KMS-11 (cell line): ENCODE measurements around the gene CASQ1.

Source experiments
- H2AFZ ChIP-seq: fragments of 200-600 bp; sonication (generic); 2 replicates; pipeline ENCODE4 v1.6.1; 2016; ENCODE audit warnings: antibody characterized with exemption, mixed run types, low read depth
- H3K27ac ChIP-seq: fragments of 200-600 bp; sonication (generic); 2 replicates; pipeline ENCODE4 v1.6.1; 2016; ENCODE audit warnings: mild to moderate bottlenecking, mixed run types
- H3K27me3 ChIP-seq: fragments of 200-600 bp; sonication (generic); 2 replicates; pipeline ENCODE4 v1.6.1; 2017; ENCODE audit warnings: mild to moderate bottlenecking, low read depth, mixed run types, moderate library complexity; ENCODE audit not compliant: insufficient read depth
- H3K36me3 ChIP-seq: fragments of 200-600 bp; sonication (generic); 2 replicates; pipeline ENCODE4 v1.6.1; 2017; ENCODE audit warnings: mild to moderate bottlenecking, mixed run types; ENCODE audit not compliant: insufficient read depth
- H3K4me1 ChIP-seq: fragments of 200-600 bp; sonication (generic); 2 replicates; pipeline ENCODE4 v1.6.1; 2016; ENCODE audit warnings: mild to moderate bottlenecking, low read depth, mixed run types; ENCODE audit not compliant: poor library complexity, severe bottlenecking
- H3K4me2 ChIP-seq: fragments of 200-600 bp; sonication (generic); 2 replicates; pipeline ENCODE4 v1.7.0; 2016; ENCODE audit warnings: mild to moderate bottlenecking, mixed run types
- H3K4me3 ChIP-seq: fragments of 200-600 bp; sonication (generic); IDR thresholded peaks from 2 replicates; pipeline ENCODE4 v1.6.1; 2017; ENCODE audit warnings: low read depth, low read length, mixed read lengths; ENCODE audit not compliant: insufficient read depth
- H3K79me2 ChIP-seq: fragments of 200-600 bp; sonication (generic); 2 replicates; pipeline ENCODE4 v1.6.1; 2016; ENCODE audit warnings: low read depth, mixed run types; ENCODE audit not compliant: insufficient read depth
- H3K9ac ChIP-seq: fragments of 200-600 bp; sonication (generic); 2 replicates; pipeline ENCODE4 v1.6.1; 2016; ENCODE audit warnings: mild to moderate bottlenecking, mixed run types
- H4K20me1 ChIP-seq: fragments of 200-600 bp; sonication (generic); 2 replicates; pipeline ENCODE4 v1.6.1; 2016; ENCODE audit warnings: mild to moderate bottlenecking, mixed run types; ENCODE audit not compliant: insufficient read depth
- TF ChIP-seq, protein P1 (sequence below): fragments of 200-600 bp; sonication (generic); conservative IDR thresholded peaks from 2 replicates; pipeline ENCODE4 v1.6.1; 2017; ENCODE audit warnings: low read depth, mild to moderate bottlenecking, antibody characterized with exemption, low read length, moderate library complexity, mixed read lengths

CASQ1 gene

DNA sequence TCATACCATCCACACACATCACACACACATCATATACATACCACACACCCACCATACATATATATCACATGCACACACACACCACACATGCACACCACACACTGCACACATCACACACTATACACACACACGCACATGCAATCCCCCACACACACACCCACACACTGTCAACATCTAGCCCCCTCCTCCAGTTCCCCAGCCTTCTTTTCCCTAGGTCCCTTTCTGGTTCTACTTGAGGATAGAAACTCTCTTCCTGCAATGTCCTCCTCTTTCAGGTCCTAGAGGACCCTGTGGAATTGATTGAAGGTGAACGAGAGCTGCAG is 4.3 kb downstream of the CASQ1 start:
- Histone ChIP-seq H3K27ac (no peak overlapping the region), H3K79me2 (no peaks in the 10 kb centered on the region), H3K36me3 (no peaks in the 10 kb centered on the region), H4K20me1 (no peaks in the 10 kb centered on the region), H3K4me2 (no peak overlapping the region), H3K4me3 (no peak overlapping the region), H2AFZ (no peak overlapping the region), H3K9ac (no peak overlapping the region), H3K4me1 (peaks cover 37% of the 10 kb centered on the region), H3K27me3 (no peaks in the 10 kb centered on the region)
- TF ChIP-seq, protein P1, sequence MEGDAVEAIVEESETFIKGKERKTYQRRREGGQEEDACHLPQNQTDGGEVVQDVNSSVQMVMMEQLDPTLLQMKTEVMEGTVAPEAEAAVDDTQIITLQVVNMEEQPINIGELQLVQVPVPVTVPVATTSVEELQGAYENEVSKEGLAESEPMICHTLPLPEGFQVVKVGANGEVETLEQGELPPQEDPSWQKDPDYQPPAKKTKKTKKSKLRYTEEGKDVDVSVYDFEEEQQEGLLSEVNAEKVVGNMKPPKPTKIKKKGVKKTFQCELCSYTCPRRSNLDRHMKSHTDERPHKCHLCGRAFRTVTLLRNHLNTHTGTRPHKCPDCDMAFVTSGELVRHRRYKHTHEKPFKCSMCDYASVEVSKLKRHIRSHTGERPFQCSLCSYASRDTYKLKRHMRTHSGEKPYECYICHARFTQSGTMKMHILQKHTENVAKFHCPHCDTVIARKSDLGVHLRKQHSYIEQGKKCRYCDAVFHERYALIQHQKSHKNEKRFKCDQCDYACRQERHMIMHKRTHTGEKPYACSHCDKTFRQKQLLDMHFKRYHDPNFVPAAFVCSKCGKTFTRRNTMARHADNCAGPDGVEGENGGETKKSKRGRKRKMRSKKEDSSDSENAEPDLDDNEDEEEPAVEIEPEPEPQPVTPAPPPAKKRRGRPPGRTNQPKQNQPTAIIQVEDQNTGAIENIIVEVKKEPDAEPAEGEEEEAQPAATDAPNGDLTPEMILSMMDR = no peak

DNA sequence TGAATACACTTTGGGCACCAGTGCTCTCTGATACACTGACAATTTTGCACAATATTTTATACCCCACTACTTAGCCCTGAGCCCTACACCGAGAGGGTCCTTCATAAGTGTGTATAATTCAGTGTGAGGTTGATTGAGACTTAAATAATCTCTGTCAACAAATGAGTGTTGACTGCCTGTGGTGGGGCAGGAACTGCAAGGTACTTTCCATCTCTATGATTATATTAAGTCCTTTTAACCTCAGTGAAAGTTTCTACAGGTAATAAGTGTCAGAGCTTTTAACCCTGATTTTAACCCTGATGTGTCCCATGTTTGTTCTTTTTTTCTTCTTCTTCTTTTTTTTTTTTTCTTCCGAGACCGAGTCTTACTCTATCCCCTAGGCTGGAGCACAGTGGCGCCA is 5.8 kb downstream of the CASQ1 start:
- Histone ChIP-seq H4K20me1 (no peaks in the 10 kb centered on the region), H3K27me3 (no peaks in the 10 kb centered on the region), H3K4me2 (peak overlapping the region; percentile 42), H3K4me3 (peak overlapping the region; percentile 82), H2AFZ (peak overlapping the region; percentile 8; the same call in 1 of the 2 replicates), H3K36me3 (no peaks in the 10 kb centered on the region), H3K79me2 (no peaks in the 10 kb centered on the region), H3K9ac (no peak overlapping the region), H3K27ac (no peak overlapping the region; the same call in 1 of the 2 replicates), H3K4me1 (peaks cover 37% of the 10 kb centered on the region)
- TF ChIP-seq, protein P1 = no peak

DNA sequence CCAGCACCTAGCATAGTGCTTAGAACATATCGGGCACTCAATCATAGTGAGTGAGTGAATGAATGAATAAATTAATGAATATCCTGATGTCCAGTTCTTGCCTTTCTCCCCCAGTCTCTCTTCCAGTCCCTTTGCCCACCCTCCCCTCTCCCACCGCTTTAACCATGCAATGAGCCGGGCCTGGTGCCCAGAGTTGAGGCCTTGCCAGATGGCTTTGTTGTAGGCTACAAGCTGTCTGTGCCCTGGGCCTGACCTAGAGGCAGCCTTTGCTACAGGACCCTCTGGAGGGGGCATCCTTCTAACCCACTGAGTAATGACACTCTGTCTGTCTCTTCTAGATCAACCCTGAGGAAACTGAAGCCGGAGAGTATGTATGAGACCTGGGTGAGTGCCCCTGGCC is 6.9 kb downstream of the CASQ1 start:
- no peaks in the 10 kb centered on the region for H3K79me2 ChIP-seq
- H2AFZ ChIP-seq = no peak overlapping the region
- TF ChIP-seq, protein P1 = no peak
- no peaks in the 10 kb centered on the region for H3K36me3 ChIP-seq
- no peaks in the 10 kb centered on the region for H3K27me3 ChIP-seq
- no peak overlapping the region; the same call in 1 of the 2 replicates for H3K4me2 ChIP-seq
- no peak overlapping the region for H3K4me3 ChIP-seq
- H4K20me1 ChIP-seq = no peaks in the 10 kb centered on the region
- H3K9ac ChIP-seq = no peak overlapping the region
- H3K27ac ChIP-seq = no peak overlapping the region
- peaks cover 37% of the 10 kb centered on the region for H3K4me1 ChIP-seq

DNA sequence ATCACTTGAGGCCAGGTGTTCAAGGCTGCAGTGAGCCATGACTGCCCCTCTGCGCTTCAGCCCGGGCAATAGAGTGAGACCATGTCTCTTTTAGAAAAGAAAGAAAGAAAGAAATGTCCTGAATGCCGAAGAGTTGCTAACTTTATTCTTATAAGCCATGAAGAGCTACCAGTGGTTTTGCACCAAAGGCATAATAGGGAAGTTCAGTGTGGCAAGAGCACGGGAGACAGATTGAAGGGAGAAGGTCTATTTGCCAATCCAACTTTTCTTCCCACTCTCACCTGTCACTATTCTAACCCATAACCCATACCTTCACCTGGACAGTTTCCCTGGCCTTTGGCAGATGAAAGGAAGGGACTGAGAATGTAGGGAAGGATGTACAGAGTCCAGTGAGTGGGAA is 10.4 kb downstream of the CASQ1 start:
- H3K27ac ChIP-seq = no peak overlapping the region
- peaks cover 5% of the 10 kb centered on the region for H3K79me2 ChIP-seq
- H3K4me3 ChIP-seq = no peak overlapping the region
- H3K36me3 ChIP-seq = no peaks in the 10 kb centered on the region
- H3K27me3 ChIP-seq = no peaks in the 10 kb centered on the region
- H3K4me2 ChIP-seq = no peak overlapping the region
- peaks cover 33% of the 10 kb centered on the region for H3K4me1 ChIP-seq
- no peaks in the 10 kb centered on the region for H4K20me1 ChIP-seq
- no peak overlapping the region for H3K9ac ChIP-seq
- TF ChIP-seq, protein P1 = no peak
- H2AFZ ChIP-seq = no peak overlapping the region
